OCI-LY7 (cell line): ENCODE measurements around the gene ATR. TPM values are rescaled to one million over a fixed set of nuclear protein-coding genes. Genes with fewer than 3 reads are reported as not detected.

ENCODE experiments used
- BruUV-seq: library from RNA; stranded (reverse); fragments of 400-500 nt; replicated peaks from 2 replicates; lab custom pipeline; 2021; lab: Mats Ljungman, UMichigan
- CTCF ChIA-PET: fragments of 300-600 bp; sonication (Branson Sonifier 250); formaldehyde crosslinking; loops from one replicate; lab custom pipeline; 2022; ENCODE audit warnings: antibody characterized with exemption; ENCODE audit not compliant: unreplicated experiment; lab: Charles Lee
- POLR2A ChIA-PET: fragments of 300-600 bp; sonication (Branson Sonifier 250); formaldehyde crosslinking; loops from one replicate; lab custom pipeline; 2022; ENCODE audit warnings: antibody characterized with exemption; lab: Charles Lee
- DNase-seq: peaks from one replicate; pipeline ENCODE4 v3.0.0-alpha.2; 2015; ENCODE audit warnings: low spot score
- H2AFZ ChIP-seq: fragments of 200-600 bp; sonication (generic), shearing (Covaris generic); 2 replicates; pipeline ENCODE4 v1.6.1; 2014; ENCODE audit warnings: mild to moderate bottlenecking, antibody characterized with exemption, low read length, moderate library complexity
- H3K27ac ChIP-seq: fragments of 200-600 bp; sonication (generic); 2 replicates; pipeline ENCODE4 v1.5.1; 2014; ENCODE audit warnings: mixed run types, low read depth, mild to moderate bottlenecking, moderate library complexity, low read length, inconsistent platforms; ENCODE audit not compliant: poor library complexity, severe bottlenecking
- H3K36me3 ChIP-seq: fragments of 200-600 bp; sonication (generic); 2 replicates; pipeline ENCODE4 v1.6.1; 2014; ENCODE audit warnings: mild to moderate bottlenecking, antibody characterized with exemption, low read length, moderate library complexity, mixed read lengths; ENCODE audit not compliant: insufficient read depth
- H3K4me1 ChIP-seq: fragments of 200-600 bp; sonication (generic); 2 replicates; pipeline ENCODE4 v1.5.1; 2014; ENCODE audit warnings: mild to moderate bottlenecking, low read length; ENCODE audit not compliant: insufficient read depth, poor library complexity, severe bottlenecking
- H3K4me2 ChIP-seq: fragments of 200-600 bp; sonication (generic); 2 replicates; pipeline ENCODE4 v1.6.1; 2014; ENCODE audit warnings: mild to moderate bottlenecking, low read length
- H3K4me3 ChIP-seq: fragments of 200-600 bp; sonication (generic); 2 replicates; pipeline ENCODE4 v1.5.1; 2014; ENCODE audit warnings: mild to moderate bottlenecking, low read depth, low read length; ENCODE audit not compliant: poor library complexity, severe bottlenecking
- H3K79me2 ChIP-seq: fragments of 200-600 bp; sonication (generic); 2 replicates; pipeline ENCODE4 v1.6.1; 2016; ENCODE audit warnings: low read depth, mild to moderate bottlenecking, low read length, moderate library complexity, mixed read lengths; ENCODE audit not compliant: insufficient read depth
- H3K9me2 ChIP-seq: fragments of 200-600 bp; sonication (generic); 2 replicates; pipeline ENCODE4 v1.6.1; 2016; ENCODE audit warnings: mild to moderate bottlenecking, low read length, mixed read lengths; ENCODE audit not compliant: insufficient read depth
- H3K9me3 ChIP-seq: fragments of 200-600 bp; sonication (generic); 2 replicates; pipeline ENCODE4 v1.6.1; 2014; ENCODE audit warnings: mild to moderate bottlenecking, mixed run types, low read length, mixed read lengths
- H4K20me1 ChIP-seq: fragments of 200-600 bp; sonication (generic); 2 replicates; pipeline ENCODE4 v1.6.1; 2014; ENCODE audit warnings: mild to moderate bottlenecking, antibody characterized with exemption, low read length, moderate library complexity, mixed read lengths; ENCODE audit not compliant: insufficient read depth
- CTCF ChIP-seq: fragments of 200-600 bp; sonication (generic); conservative IDR thresholded peaks from 2 replicates; pipeline ENCODE4 v1.5.1; 2014; ENCODE audit warnings: mild to moderate bottlenecking, antibody characterized with exemption, low read length, moderate library complexity, mixed read lengths
- EZH2phosphoT487 ChIP-seq: fragments of 200-600 bp; sonication (generic); IDR thresholded peaks from 2 replicates; pipeline ENCODE4 v1.6.1; 2018; ENCODE audit warnings: low read depth, borderline replicate concordance, mild to moderate bottlenecking, mixed run types, antibody characterized with exemption, low read length, moderate library complexity, mixed read lengths
- intact Hi-C: fragments of 100-400 bp; cut with micrococcal nuclease; formaldehyde crosslinking; loops from one replicate; pipeline ENCODE4 v1.10.0; 2022; ENCODE audit not compliant: unreplicated experiment
- total RNA-seq, 2 experiments: library from RNA; depleted of rRNA in 1 of 2; stranded (reverse); fragments of >200 nt in 1 of 2; shearing (Covaris generic) in 1 of 2; gene quantifications; 2 replicates each; pipeline ENCODE4 v1.2.3, GENCODE V29; 2014 to 2022

ATR gene
- total RNA-seq, 2 experiments from 2014 or later: 27.1 to 49.5 TPM

GRCh38 chr3:142549986-142550385, 28.5 kb downstream of the ATR start:
- Histone ChIP-seq H3K9me2 (no peaks in the 10 kb centered on the region), H3K4me2 (no peak overlapping the region), H3K79me2 (no peaks in the 10 kb centered on the region; the same call in 1 of the 2 replicates), H3K9me3 (0 out of 2 replicates have a peak, but pooled peaks cover 4% of the 10 kb centered on the region), H2AFZ (no peak overlapping the region), H3K36me3 (peaks cover 97% of the 10 kb centered on the region), H3K4me3 (no peak overlapping the region), H3K27ac (no peak overlapping the region), H4K20me1 (peaks cover 6% of the 10 kb centered on the region; the same call in 1 of the 2 replicates), H3K4me1 (no peaks in the 10 kb centered on the region)
- POLR2A ChIA-PET: no interaction called here
- CTCF ChIA-PET: no interaction called here
- DNase-seq: no peak
- BruUV-seq: no TSS peak
- no peak for TF ChIP-seq EZH2phosphoT487
- intact Hi-C loops: no loop called here

- H2AFZ ChIP-seq: no peak overlapping the region
- intact Hi-C loops: no loop called here
- no peaks in the 10 kb centered on the region for H4K20me1 ChIP-seq
- TF ChIP-seq EZH2phosphoT487 (no peak), CTCF (no peak)
- no peaks in the 10 kb centered on the region for H3K4me1 ChIP-seq
- no peaks in the 10 kb centered on the region for H3K79me2 ChIP-seq
- ChIA-PET POLR2A (no interaction called here), CTCF (no interaction called here)
- peaks cover 62% of the 10 kb centered on the region for H3K36me3 ChIP-seq
- no peak overlapping the region for H3K27ac ChIP-seq
- no peaks in the 10 kb centered on the region for H3K9me2 ChIP-seq
- no peak for DNase-seq
- no TSS peak for BruUV-seq
- no peak overlapping the region for H3K4me3 ChIP-seq
- no peaks in the 10 kb centered on the region for H3K9me3 ChIP-seq
- no peak overlapping the region for H3K4me2 ChIP-seq
Observed at GRCh38 chr3:142543307-142543706, 35.2 kb downstream of the ATR start.

- Histone ChIP-seq H3K4me1 (no peaks in the 10 kb centered on the region), H3K9me2 (no peaks in the 10 kb centered on the region), H4K20me1 (no peaks in the 10 kb centered on the region), H3K27ac (no peak overlapping the region), H3K4me2 (no peak overlapping the region), H2AFZ (no peak overlapping the region), H3K79me2 (no peaks in the 10 kb centered on the region), H3K9me3 (no peaks in the 10 kb centered on the region), H3K36me3 (peaks cover 58% of the 10 kb centered on the region), H3K4me3 (no peak overlapping the region)
- POLR2A ChIA-PET: interaction anchor here (0.9 kb wide), 1 partner anchor 16 kb away, joined by 3 read pairs; no protein-coding TSS in a partner anchor
- TF ChIP-seq EZH2phosphoT487 (no peak), CTCF (no peak)
- intact Hi-C loops: no loop called here
- CTCF ChIA-PET: no interaction called here
- no TSS peak for BruUV-seq
- no peak for DNase-seq
Observed at GRCh38 chr3:142542054-142542453, 36.5 kb downstream of the ATR start.
